ENCODE measurements around the gene GRIK3. TPM values are rescaled to one million over a fixed set of nuclear protein-coding genes. Genes with fewer than 3 reads are reported as not detected.

Gene GRIK3
- total RNA-seq, 6 experiments from 2014 or later: 0.07 TPM; not detected in 5

GRCh38 chr1:36754366-36754765, 279.9 kb downstream of the GRIK3 start:
- Histone ChIP-seq H3K9me3 (no peaks in the 10 kb centered on the region), H3K27ac (no peak overlapping the region), H3K4me1 (no peaks in the 10 kb centered on the region), H3K4me3 (no peak overlapping the region), H3K36me3 (no peaks in the 10 kb centered on the region), H3K27me3 (no peaks in the 10 kb centered on the region)
- DNase-seq (peak in 1 of 3 donors; percentile 7), ATAC-seq (no peak)
- intact Hi-C loops (cut with DNase I): no loop called here
- 100% methylated on average over 1 of the region's 1 CpG for WGBS (ENCODE audit: insufficient coverage, low coverage, low lambda C conversion rate, missing lambda C conversion rate)
- no peak for TF ChIP-seq POLR2A (IDR thresholded peaks at IDR 0.05)

DNA sequence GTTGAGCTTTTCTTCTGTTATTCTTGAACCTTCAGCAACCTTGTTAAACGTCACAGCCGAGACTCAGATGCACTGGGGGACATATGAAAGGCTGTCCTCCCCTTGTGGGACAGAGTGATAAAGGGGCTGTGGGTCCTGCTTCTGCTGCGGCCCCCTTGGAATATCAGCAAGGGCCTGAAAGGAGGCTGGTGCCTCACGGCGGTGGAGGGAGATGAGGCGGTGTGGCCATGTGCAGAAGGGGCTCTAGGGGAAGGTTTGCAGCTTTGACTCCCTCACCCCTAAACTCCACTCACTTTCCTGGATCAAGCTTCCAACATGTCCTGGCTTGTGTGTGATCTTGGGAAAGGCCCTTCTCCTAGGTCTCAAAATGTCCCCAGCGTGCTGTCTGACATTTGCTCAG, 280.9 kb downstream of the GRIK3 start:
- no peaks in the 10 kb centered on the region for H3K9me3 ChIP-seq
- no peak overlapping the region for H3K4me3 ChIP-seq
- no peak overlapping the region for H3K27ac ChIP-seq
- H3K4me1 ChIP-seq: no peaks in the 10 kb centered on the region
- H3K27me3 ChIP-seq: no peaks in the 10 kb centered on the region
- WGBS (ENCODE audit: insufficient coverage, low coverage, low lambda C conversion rate, missing lambda C conversion rate): 62% methylated on average over 5 of the region's 7 CpGs
- TF ChIP-seq POLR2A (IDR thresholded peaks at IDR 0.05) (no peak), CTCF (IDR thresholded peaks at IDR 0.05) (no peak)
- intact Hi-C loops (cut with DNase I): no loop called here
- H3K36me3 ChIP-seq: no peaks in the 10 kb centered on the region
- ATAC-seq (no peak), DNase-seq (peak in 1 of 3 donors; percentile 24)

- Histone ChIP-seq H3K4me1 (no peaks in the 10 kb centered on the region), H3K36me3 (no peaks in the 10 kb centered on the region), H3K27me3 (no peaks in the 10 kb centered on the region), H3K4me3 (no peak overlapping the region), H3K27ac (no peak overlapping the region), H3K9me3 (no peaks in the 10 kb centered on the region)
- 30% methylated on average over 3 of the region's 6 CpGs for WGBS (ENCODE audit: insufficient coverage, low coverage, low lambda C conversion rate, missing lambda C conversion rate)
- TF ChIP-seq CTCF (IDR thresholded peaks at IDR 0.05) (no peak), POLR2A (IDR thresholded peaks at IDR 0.05) (no peak)
- DNase-seq: peak in 1 of 3 donors; percentile 26
- intact Hi-C loops (cut with DNase I): no loop called here
- ATAC-seq: no peak
These were observed 281.4 kb downstream of the GRIK3 start for GRCh38 chr1:36752891-36753361.

DNA sequence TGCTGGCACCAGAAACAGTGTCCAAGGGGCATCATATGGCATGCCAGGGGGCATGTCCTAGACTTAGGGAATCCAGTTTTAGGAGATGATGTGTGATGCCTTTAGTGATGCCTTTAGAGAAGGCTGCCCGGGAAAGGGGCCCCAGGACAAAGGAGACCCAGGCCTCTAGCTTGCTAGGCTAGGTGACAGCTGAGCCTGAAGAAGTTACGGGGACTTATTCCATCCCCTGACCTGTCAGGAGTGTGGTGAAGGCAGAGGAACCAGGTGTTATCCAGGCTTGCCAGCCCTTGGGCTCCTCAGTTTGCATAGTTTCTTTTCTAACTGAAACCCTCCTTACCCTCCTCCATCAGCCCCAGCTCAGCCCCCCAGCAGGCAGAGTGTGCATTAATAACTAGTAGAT, 281.9 kb downstream of the GRIK3 start:
- no peak overlapping the region for H3K4me3 ChIP-seq
- ATAC-seq: no peak
- H3K36me3 ChIP-seq: no peaks in the 10 kb centered on the region
- H3K27me3 ChIP-seq: no peaks in the 10 kb centered on the region
- DNase-seq: peak in 1 of 3 donors; percentile 28
- WGBS (ENCODE audit: insufficient coverage, low coverage, low lambda C conversion rate, missing lambda C conversion rate): no CpG with 5 or more reads among the region's 2 CpGs
- TF ChIP-seq CTCF (IDR thresholded peaks at IDR 0.05) (no peak), POLR2A (IDR thresholded peaks at IDR 0.05) (no peak)
- H3K27ac ChIP-seq: no peak overlapping the region
- H3K9me3 ChIP-seq: no peaks in the 10 kb centered on the region
- intact Hi-C loops (cut with DNase I): no loop called here
- no peaks in the 10 kb centered on the region for H3K4me1 ChIP-seq

DNA sequence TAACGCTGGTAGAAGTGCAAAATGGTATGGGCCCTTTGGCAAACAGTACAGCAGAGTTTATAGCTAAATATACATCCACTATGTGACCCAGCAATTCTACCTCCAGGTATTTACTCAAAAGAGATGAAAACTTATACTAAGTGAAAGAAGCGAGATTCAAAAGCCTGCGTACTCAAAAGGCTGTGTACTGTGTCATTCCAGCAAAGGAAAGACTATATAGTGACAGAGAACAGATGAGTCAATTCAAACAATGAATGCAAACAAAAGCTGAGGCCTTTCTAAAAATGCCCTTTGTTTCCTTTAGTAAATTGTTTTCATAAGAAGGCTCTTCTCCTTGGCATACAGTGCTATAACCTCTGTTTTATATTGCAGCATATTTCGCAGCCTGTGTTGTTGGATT, 282.8 kb downstream of the GRIK3 start:
- ATAC-seq: no peak
- intact Hi-C loops (cut with DNase I): no loop called here
- Histone ChIP-seq H3K36me3 (no peaks in the 10 kb centered on the region), H3K27ac (no peak overlapping the region), H3K4me1 (no peaks in the 10 kb centered on the region), H3K27me3 (no peaks in the 10 kb centered on the region), H3K4me3 (no peak overlapping the region), H3K9me3 (no peaks in the 10 kb centered on the region)
- DNase-seq: no peak
- WGBS (ENCODE audit: insufficient coverage, low coverage, low lambda C conversion rate, missing lambda C conversion rate): 58% methylated on average over 4 of the region's 4 CpGs
- TF ChIP-seq POLR2A (IDR thresholded peaks at IDR 0.05) (no peak), CTCF (IDR thresholded peaks at IDR 0.05) (no peak)

Measured in right lobe of liver (tissue), 6 donors.